MM.1S (cell line): ENCODE measurements around the gene EGR2.

Source experiments
- DNase-seq: peaks from one replicate; pipeline ENCODE4 v3.0.0-alpha.2; 2015
- H2AFZ ChIP-seq: fragments of 300-600 bp; sonication (generic); 2 replicates; pipeline ENCODE4 v1.6.0; 2016; ENCODE audit warnings: antibody characterized with exemption, low read length
- H3F3A ChIP-seq: fragments of 300-600 bp; sonication (generic); 2 replicates; pipeline ENCODE4 v1.6.1; 2016; ENCODE audit warnings: mild to moderate bottlenecking, antibody characterized with exemption, low read length, moderate library complexity, mixed read lengths; ENCODE audit not compliant: insufficient read depth
- H3K27ac ChIP-seq: fragments of 300-600 bp; sonication (generic); 2 replicates; pipeline ENCODE4 v1.5.1; 2016; ENCODE audit warnings: mild to moderate bottlenecking, low read length
- H3K27me3 ChIP-seq: fragments of 300-600 bp; sonication (generic); replicated peaks from 2 replicates; pipeline ENCODE4 v1.6.0; 2016; ENCODE audit warnings: low read length; ENCODE audit not compliant: insufficient read depth
- H3K36me3 ChIP-seq: fragments of 300-600 bp; sonication (generic); replicated peaks from 2 replicates; pipeline ENCODE4 v1.6.1; 2016; ENCODE audit warnings: mild to moderate bottlenecking, low read length, mixed read lengths; ENCODE audit not compliant: insufficient read depth
- H3K4me1 ChIP-seq: fragments of 300-600 bp; sonication (generic); 2 replicates; pipeline ENCODE4 v1.6.1; 2016; ENCODE audit warnings: low read length, mixed read lengths
- H3K4me2 ChIP-seq: fragments of 300-600 bp; sonication (generic); 2 replicates; pipeline ENCODE4 v1.6.0; 2016; ENCODE audit warnings: low read depth, low read length
- H3K4me3 ChIP-seq: fragments of 300-600 bp; sonication (generic); 2 replicates; pipeline ENCODE4 v1.5.1; 2016; ENCODE audit warnings: low read length, mixed read lengths
- H3K79me2 ChIP-seq: fragments of 300-600 bp; sonication (generic); 2 replicates; pipeline ENCODE4 v1.6.1; 2016; ENCODE audit warnings: mixed run types, low read length, mixed read lengths
- H3K9ac ChIP-seq: fragments of 300-600 bp; sonication (generic); 2 replicates; pipeline ENCODE4 v1.6.1; 2016; ENCODE audit warnings: low read length, mixed read lengths
- H3K9me2 ChIP-seq: fragments of 300-600 bp; sonication (generic); replicated peaks from 2 replicates; pipeline ENCODE4 v1.6.1; 2016; ENCODE audit warnings: mild to moderate bottlenecking, low read length, mixed read lengths; ENCODE audit not compliant: insufficient read depth
- H3K9me3 ChIP-seq: fragments of 300-600 bp; sonication (generic); replicated peaks from 2 replicates; pipeline ENCODE4 v1.6.1; 2016; ENCODE audit warnings: mild to moderate bottlenecking, low read length, mixed read lengths; ENCODE audit not compliant: insufficient read depth
- H4K20me1 ChIP-seq: fragments of 300-600 bp; sonication (generic); 2 replicates; pipeline ENCODE4 v1.6.1; 2016; ENCODE audit warnings: mild to moderate bottlenecking, low read length, moderate library complexity, mixed read lengths; ENCODE audit not compliant: insufficient read depth
- EZH2 ChIP-seq: fragments of 300-600 bp; sonication (generic); optimal IDR thresholded peaks from 2 replicates; pipeline ENCODE3; 2017; ENCODE audit warnings: low read depth, mild to moderate bottlenecking, antibody characterized with exemption, low read length, mixed read lengths
- EZH2phosphoT487 ChIP-seq: fragments of 300-600 bp; sonication (generic); IDR thresholded peaks from 2 replicates; pipeline ENCODE4 v1.6.1; 2018; ENCODE audit warnings: antibody characterized with exemption, low read length
- TF ChIP-seq, protein P1 (sequence below): fragments of 300-600 bp; sonication (generic); IDR thresholded peaks from 2 replicates; pipeline ENCODE4 v1.5.1; 2016; ENCODE audit warnings: antibody characterized with exemption, low read length, mixed read lengths

EGR2 gene

DNA sequence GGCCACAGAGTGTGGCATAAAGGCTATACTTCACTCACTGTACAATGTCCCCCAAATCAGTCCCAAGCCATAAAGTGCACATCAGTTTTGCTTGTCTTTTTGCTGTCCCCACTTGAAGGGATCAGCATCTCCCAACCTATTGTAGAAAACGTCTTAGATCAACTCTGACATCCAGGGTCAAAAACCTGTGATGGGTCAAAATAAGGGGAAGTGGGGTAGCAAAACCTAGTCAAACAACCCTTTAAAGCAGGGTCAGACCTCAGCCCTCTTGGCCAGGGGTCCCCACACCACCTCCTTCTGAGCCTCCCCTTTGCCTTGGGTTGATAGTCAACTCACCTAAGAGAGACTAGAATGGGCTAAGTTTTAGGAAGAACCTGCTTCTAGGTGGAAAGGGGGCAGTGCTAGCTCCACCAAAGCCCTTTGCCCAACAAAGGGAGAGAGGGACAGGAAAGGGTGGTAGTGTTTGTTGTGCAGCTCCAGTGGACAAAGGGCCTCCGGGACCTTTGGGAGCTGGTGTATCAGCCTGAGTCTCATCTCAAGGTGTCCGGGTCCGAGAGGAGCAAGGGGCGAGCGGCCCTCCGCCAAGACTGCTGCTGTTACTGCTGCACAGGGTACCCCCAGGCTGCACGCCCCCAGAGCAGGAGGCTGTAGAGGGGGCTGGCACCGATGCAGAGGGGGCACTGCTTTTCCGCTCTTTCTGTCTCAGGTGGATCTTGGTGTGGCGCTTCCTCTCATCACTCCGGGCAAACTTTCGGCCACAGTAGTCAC lies 3.3 kb downstream of the EGR2 start:
- TF ChIP-seq EZH2phosphoT487 (no peak), EZH2 (no peak)
- TF ChIP-seq, protein P1, sequence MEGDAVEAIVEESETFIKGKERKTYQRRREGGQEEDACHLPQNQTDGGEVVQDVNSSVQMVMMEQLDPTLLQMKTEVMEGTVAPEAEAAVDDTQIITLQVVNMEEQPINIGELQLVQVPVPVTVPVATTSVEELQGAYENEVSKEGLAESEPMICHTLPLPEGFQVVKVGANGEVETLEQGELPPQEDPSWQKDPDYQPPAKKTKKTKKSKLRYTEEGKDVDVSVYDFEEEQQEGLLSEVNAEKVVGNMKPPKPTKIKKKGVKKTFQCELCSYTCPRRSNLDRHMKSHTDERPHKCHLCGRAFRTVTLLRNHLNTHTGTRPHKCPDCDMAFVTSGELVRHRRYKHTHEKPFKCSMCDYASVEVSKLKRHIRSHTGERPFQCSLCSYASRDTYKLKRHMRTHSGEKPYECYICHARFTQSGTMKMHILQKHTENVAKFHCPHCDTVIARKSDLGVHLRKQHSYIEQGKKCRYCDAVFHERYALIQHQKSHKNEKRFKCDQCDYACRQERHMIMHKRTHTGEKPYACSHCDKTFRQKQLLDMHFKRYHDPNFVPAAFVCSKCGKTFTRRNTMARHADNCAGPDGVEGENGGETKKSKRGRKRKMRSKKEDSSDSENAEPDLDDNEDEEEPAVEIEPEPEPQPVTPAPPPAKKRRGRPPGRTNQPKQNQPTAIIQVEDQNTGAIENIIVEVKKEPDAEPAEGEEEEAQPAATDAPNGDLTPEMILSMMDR, result no peak

GRCh38 chr10:62811159-62811875 lies 4.8 kb downstream of the EGR2 start:
- H3K4me1 ChIP-seq, result peaks cover 13% of the 10 kb centered on the region
- no peak overlapping the region for H3K4me2 ChIP-seq
- H3K27ac ChIP-seq, result no peak overlapping the region
- H3K36me3 ChIP-seq, result 0 out of 2 replicates have a peak, but pooled peaks cover 4% of the 10 kb centered on the region
- DNase-seq, result no peak
- H3K9me2 ChIP-seq, result no peaks in the 10 kb centered on the region
- no peaks in the 10 kb centered on the region for H3K9me3 ChIP-seq
- no peaks in the 10 kb centered on the region for H3F3A ChIP-seq
- H4K20me1 ChIP-seq, result peaks cover 7% of the 10 kb centered on the region; the same call in 1 of the 2 replicates
- peaks cover 30% of the 10 kb centered on the region for H3K79me2 ChIP-seq
- H3K4me3 ChIP-seq, result no peak overlapping the region
- TF ChIP-seq EZH2, result no peak
- TF ChIP-seq, protein P1, result no peak
- no peak for TF ChIP-seq EZH2phosphoT487
- H3K27me3 ChIP-seq, result peaks cover 20% of the 10 kb centered on the region
- H3K9ac ChIP-seq, result no peak overlapping the region
- no peak overlapping the region for H2AFZ ChIP-seq

More for the DNA sequence above, 3.3 kb downstream of the EGR2 start:
- Histone ChIP-seq H3K9me2 (no peaks in the 10 kb centered on the region), H3K27me3 (peaks cover 20% of the 10 kb centered on the region), H3K27ac (no peak overlapping the region), H2AFZ (no peak overlapping the region), H3K9ac (no peak overlapping the region), H3K4me3 (no peak overlapping the region), H4K20me1 (no peaks in the 10 kb centered on the region), H3K4me1 (0 out of 2 replicates have a peak, but pooled peaks cover 3% of the 10 kb centered on the region), H3K4me2 (no peak overlapping the region), H3K36me3 (0 out of 2 replicates have a peak, but pooled peaks cover 4% of the 10 kb centered on the region), H3K9me3 (no peaks in the 10 kb centered on the region), H3K79me2 (peaks cover 14% of the 10 kb centered on the region), H3F3A (peaks cover 12% of the 10 kb centered on the region)
- DNase-seq, result no peak

- no peak overlapping the region for H3K9ac ChIP-seq
- H3K4me1 ChIP-seq, result peaks cover 13% of the 10 kb centered on the region
- H3F3A ChIP-seq, result no peaks in the 10 kb centered on the region
- H3K36me3 ChIP-seq, result 0 out of 2 replicates have a peak, but pooled peaks cover 4% of the 10 kb centered on the region
- H3K9me3 ChIP-seq, result no peaks in the 10 kb centered on the region
- H3K79me2 ChIP-seq, result peaks cover 40% of the 10 kb centered on the region
- H3K27ac ChIP-seq, result no peak overlapping the region
- no peak overlapping the region for H3K4me2 ChIP-seq
- H3K27me3 ChIP-seq, result peaks cover 14% of the 10 kb centered on the region
- TF ChIP-seq EZH2, result no peak
- no peak for TF ChIP-seq EZH2phosphoT487
- TF ChIP-seq, protein P1, result no peak
- peaks cover 7% of the 10 kb centered on the region; the same call in 1 of the 2 replicates for H4K20me1 ChIP-seq
- DNase-seq, result no peak
- no peaks in the 10 kb centered on the region for H3K9me2 ChIP-seq
- H2AFZ ChIP-seq, result no peak overlapping the region
- H3K4me3 ChIP-seq, result no peak overlapping the region
Measured at GRCh38 chr10:62810156-62810902, 5.8 kb downstream of the EGR2 start.
